ENCODE measurements around the gene INPP4B. TPM values are rescaled to one million over a fixed set of nuclear protein-coding genes. Genes with fewer than 3 reads are reported as not detected.

Gene INPP4B
- total RNA-seq, 1 experiment from 2014 or later, result 14.3 TPM

GRCh38 chr4:142427456-142427855 is 418.6 kb downstream of the INPP4B start (continued):
- no peak for TF ChIP-seq ZBTB33 (IDR thresholded peaks at IDR 0.05; ENCODE audit: extremely low read depth, insufficient replicate concordance, low read length)
- TF ChIP-seq ZNF274 (IDR thresholded peaks at IDR 0.05; ENCODE audit: low read depth, low read length), result no peak
- TF ChIP-seq FOSL1 (IDR thresholded peaks at IDR 0.05; ENCODE audit: low read depth), result no peak
- no peak for TF ChIP-seq SIN3A (IDR thresholded peaks at IDR 0.05; ENCODE audit: low read depth)

DNA sequence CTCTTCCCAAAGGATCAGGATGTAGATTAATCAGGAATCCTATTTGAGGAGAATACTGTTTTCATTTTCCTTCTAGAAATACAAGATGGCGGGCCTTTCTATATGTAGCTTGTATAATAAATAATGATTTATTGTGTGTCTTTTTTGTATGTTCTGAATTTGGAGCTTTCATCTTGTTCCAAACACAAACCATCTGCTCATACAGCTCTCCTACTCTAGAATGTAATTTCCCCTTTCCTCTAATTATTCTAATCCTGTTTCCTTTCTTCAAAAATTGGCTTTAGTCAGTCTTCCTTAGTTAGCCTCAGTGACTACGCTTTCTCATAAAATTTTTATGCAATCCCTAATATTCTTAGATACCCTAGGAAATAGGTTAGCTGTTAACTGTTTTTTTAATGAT is 422.2 kb downstream of the INPP4B start:
- intact Hi-C loops (cut with micrococcal nuclease), result no loop called here
- POLR2A ChIA-PET, result no interaction called here
- CTCF ChIA-PET, result no interaction called here
- no TSS peak for BruUV-seq (replicated peaks)
- Histone ChIP-seq H3K79me2 (ENCODE audit: insufficient read depth, low read length) (no peaks in the 10 kb centered on the region), H3K4me2 (ENCODE audit: low read length) (no peak overlapping the region), H2AFZ (ENCODE audit: low read depth, low read length, poor library complexity, severe bottlenecking) (no peak overlapping the region), H4K20me1 (ENCODE audit: insufficient read depth) (no peaks in the 10 kb centered on the region), H3K4me1 (ENCODE audit: control insufficient read depth in 1 of 2, insufficient read depth in 2 of 2, low read length in 2 of 2) (no peaks in the 10 kb centered on the region), H3K9ac (ENCODE audit: low read length) (no peak overlapping the region), H3K4me3 (replicated peaks in 1 of 2; ENCODE audit: low read depth in 1 of 2, low read length in 2 of 2) (no peak overlapping the region), H3K27me3 (ENCODE audit: insufficient read depth, low read length) (no peaks in the 10 kb centered on the region), H3K36me3 (ENCODE audit: control insufficient read depth in 1 of 2, insufficient read depth in 2 of 2, low read length in 2 of 2) (no peaks in the 10 kb centered on the region), H3K9me2 (ENCODE audit: insufficient read depth) (no peaks in the 10 kb centered on the region), H3K27ac (ENCODE audit: low read depth, low read length) (no peak overlapping the region), H3K9me3 (ENCODE audit: control insufficient read depth in 1 of 2, insufficient read depth in 1 of 2, low read depth in 1 of 2, low read length in 2 of 2) (no peaks in the 10 kb centered on the region)
- no peak for ATAC-seq
- TF ChIP-seq SP1 (IDR thresholded peaks at IDR 0.05; ENCODE audit: low read depth) (no peak), RAD21 (IDR thresholded peaks at IDR 0.05; ENCODE audit: low read depth) (no peak), ZBTB33 (IDR thresholded peaks at IDR 0.05; ENCODE audit: extremely low read depth, insufficient replicate concordance, low read length) (no peak), CEBPB (IDR thresholded peaks at IDR 0.05; ENCODE audit: low read depth) (no peak), YY1 (IDR thresholded peaks at IDR 0.05; ENCODE audit: extremely low read depth, insufficient replicate concordance, low read depth, low read length) (no peak)
- TF ChIP-seq, protein P1, sequence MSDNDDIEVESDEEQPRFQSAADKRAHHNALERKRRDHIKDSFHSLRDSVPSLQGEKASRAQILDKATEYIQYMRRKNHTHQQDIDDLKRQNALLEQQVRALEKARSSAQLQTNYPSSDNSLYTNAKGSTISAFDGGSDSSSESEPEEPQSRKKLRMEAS (IDR thresholded peaks at IDR 0.05), result no peak
- TF ChIP-seq, protein P2, sequence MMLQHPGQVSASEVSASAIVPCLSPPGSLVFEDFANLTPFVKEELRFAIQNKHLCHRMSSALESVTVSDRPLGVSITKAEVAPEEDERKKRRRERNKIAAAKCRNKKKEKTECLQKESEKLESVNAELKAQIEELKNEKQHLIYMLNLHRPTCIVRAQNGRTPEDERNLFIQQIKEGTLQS (IDR thresholded peaks at IDR 0.05), result no peak
- TF ChIP-seq, protein P3, sequence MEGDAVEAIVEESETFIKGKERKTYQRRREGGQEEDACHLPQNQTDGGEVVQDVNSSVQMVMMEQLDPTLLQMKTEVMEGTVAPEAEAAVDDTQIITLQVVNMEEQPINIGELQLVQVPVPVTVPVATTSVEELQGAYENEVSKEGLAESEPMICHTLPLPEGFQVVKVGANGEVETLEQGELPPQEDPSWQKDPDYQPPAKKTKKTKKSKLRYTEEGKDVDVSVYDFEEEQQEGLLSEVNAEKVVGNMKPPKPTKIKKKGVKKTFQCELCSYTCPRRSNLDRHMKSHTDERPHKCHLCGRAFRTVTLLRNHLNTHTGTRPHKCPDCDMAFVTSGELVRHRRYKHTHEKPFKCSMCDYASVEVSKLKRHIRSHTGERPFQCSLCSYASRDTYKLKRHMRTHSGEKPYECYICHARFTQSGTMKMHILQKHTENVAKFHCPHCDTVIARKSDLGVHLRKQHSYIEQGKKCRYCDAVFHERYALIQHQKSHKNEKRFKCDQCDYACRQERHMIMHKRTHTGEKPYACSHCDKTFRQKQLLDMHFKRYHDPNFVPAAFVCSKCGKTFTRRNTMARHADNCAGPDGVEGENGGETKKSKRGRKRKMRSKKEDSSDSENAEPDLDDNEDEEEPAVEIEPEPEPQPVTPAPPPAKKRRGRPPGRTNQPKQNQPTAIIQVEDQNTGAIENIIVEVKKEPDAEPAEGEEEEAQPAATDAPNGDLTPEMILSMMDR (IDR thresholded peaks at IDR 0.05 in 2 of 3, conservative IDR thresholded peaks at IDR 0.05 in 1 of 3; ENCODE audit: borderline replicate concordance in 1 of 3, insufficient read depth in 1 of 3, low read depth in 2 of 3, low read length in 2 of 3), result no peak
- RAD21 ChIA-PET (ENCODE audit: low non-redundant PET in 1 of 2, low total read pairs in 2 of 2, uncharacterized antibody in 2 of 2, unreplicated experiment in 2 of 2), result no interaction called here
- no peak for DNase-seq (ENCODE audit: low read depth, low spot score)
